ENCODE results near the gene CNN3.

CNN3 gene

GRCh38 chr1:94887603-94888171 lies 39.2 kb downstream of the CNN3 start:
- DNase-seq (ENCODE audit: low read depth) = no peak

GRCh38 chr1:94887106-94887505 lies 39.8 kb downstream of the CNN3 start:
- DNase-seq (ENCODE audit: low read depth) = no peak

GRCh38 chr1:94886361-94886760 lies 40.5 kb downstream of the CNN3 start:
- no peak for DNase-seq (ENCODE audit: low read depth)

- no peak for DNase-seq (ENCODE audit: low read depth)
Measured at GRCh38 chr1:94884507-94884906, 42.4 kb downstream of the CNN3 start.

GRCh38 chr1:94884106-94884505 lies 42.8 kb downstream of the CNN3 start:
- DNase-seq (ENCODE audit: low read depth) = no peak

- DNase-seq (ENCODE audit: low read depth) = no peak
Measured at GRCh38 chr1:94883691-94884090, 43.2 kb downstream of the CNN3 start.

- no peak for DNase-seq (ENCODE audit: low read depth)
Measured at GRCh38 chr1:94878329-94878728, 48.6 kb downstream of the CNN3 start.

GRCh38 chr1:94876362-94876761 lies 50.5 kb downstream of the CNN3 start:
- no peak for DNase-seq (ENCODE audit: low read depth)

GRCh38 chr1:94875794-94876193 lies 51.1 kb downstream of the CNN3 start:
- DNase-seq (ENCODE audit: low read depth) = no peak

GRCh38 chr1:94874423-94874822 lies 52.5 kb downstream of the CNN3 start:
- DNase-seq (ENCODE audit: low read depth) = no peak

GRCh38 chr1:94873520-94874351 lies 53.2 kb downstream of the CNN3 start:
- DNase-seq (ENCODE audit: low read depth) = no peak

GRCh38 chr1:94872771-94873495 lies 54.0 kb downstream of the CNN3 start:
- no peak for DNase-seq (ENCODE audit: low read depth)

- DNase-seq (ENCODE audit: low read depth) = no peak
Measured at GRCh38 chr1:94871031-94871430, 55.9 kb downstream of the CNN3 start.

GRCh38 chr1:94866164-94866807 lies 60.6 kb downstream of the CNN3 start:
- DNase-seq (ENCODE audit: low read depth) = no peak

GRCh38 chr1:94865360-94865759 lies 61.5 kb downstream of the CNN3 start:
- no peak for DNase-seq (ENCODE audit: low read depth)

- DNase-seq (ENCODE audit: low read depth) = no peak
Measured at GRCh38 chr1:94864821-94865220, 62.1 kb downstream of the CNN3 start.

GRCh38 chr1:94863919-94864318 lies 63.0 kb downstream of the CNN3 start:
- no peak for DNase-seq (ENCODE audit: low read depth)

- DNase-seq (ENCODE audit: low read depth) = no peak
Measured at GRCh38 chr1:94863297-94863911, 63.5 kb downstream of the CNN3 start.

GRCh38 chr1:94862718-94863117 lies 64.2 kb downstream of the CNN3 start:
- DNase-seq (ENCODE audit: low read depth) = no peak

- no peak for DNase-seq (ENCODE audit: low read depth)
Measured at GRCh38 chr1:94859174-94859573, 67.7 kb downstream of the CNN3 start.

- DNase-seq (ENCODE audit: low read depth) = no peak
Measured at GRCh38 chr1:94858276-94858675, 68.6 kb downstream of the CNN3 start.

GRCh38 chr1:94856868-94857267 lies 70.0 kb downstream of the CNN3 start:
- DNase-seq (ENCODE audit: low read depth) = no peak
